ENCODE data around the gene SCP2.

The SCP2 gene

DNA sequence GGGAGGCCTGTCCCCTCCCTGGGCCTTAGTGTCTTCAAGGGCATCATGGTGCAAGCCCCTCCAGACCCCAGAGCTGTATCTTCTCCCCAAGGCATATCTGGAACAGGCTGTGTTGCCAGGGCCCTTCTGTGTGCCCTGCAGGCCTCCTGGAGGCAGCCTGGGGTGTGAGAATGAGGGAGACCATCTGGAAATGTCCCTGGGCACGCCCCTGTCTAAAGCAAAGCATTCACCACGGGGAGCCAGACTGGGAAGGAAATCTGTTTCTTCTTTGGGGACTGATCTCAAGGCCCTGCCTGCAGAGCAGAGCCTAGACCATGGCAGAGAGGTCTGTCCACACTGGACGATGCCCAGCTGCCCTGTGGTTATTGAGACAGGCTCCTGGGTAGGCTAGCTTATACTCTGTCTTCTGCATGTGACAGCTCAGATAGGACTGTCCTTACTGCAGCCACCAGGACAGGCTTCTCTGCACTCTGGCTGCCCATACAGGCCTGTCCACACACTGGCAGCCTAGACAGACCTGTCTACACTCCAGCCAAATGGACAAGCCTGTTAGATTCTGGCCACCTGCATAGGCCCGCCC, 159.5 kb downstream of the SCP2 start:
- H3K27ac ChIP-seq (ENCODE audit: extremely low read depth, low read depth, low read length): no peak overlapping the region
- POLR2A ChIA-PET: interaction anchor here (1.0 kb wide), 1 partner anchor 40 kb away, joined by 4 read pairs; no protein-coding TSS in a partner anchor

DNA sequence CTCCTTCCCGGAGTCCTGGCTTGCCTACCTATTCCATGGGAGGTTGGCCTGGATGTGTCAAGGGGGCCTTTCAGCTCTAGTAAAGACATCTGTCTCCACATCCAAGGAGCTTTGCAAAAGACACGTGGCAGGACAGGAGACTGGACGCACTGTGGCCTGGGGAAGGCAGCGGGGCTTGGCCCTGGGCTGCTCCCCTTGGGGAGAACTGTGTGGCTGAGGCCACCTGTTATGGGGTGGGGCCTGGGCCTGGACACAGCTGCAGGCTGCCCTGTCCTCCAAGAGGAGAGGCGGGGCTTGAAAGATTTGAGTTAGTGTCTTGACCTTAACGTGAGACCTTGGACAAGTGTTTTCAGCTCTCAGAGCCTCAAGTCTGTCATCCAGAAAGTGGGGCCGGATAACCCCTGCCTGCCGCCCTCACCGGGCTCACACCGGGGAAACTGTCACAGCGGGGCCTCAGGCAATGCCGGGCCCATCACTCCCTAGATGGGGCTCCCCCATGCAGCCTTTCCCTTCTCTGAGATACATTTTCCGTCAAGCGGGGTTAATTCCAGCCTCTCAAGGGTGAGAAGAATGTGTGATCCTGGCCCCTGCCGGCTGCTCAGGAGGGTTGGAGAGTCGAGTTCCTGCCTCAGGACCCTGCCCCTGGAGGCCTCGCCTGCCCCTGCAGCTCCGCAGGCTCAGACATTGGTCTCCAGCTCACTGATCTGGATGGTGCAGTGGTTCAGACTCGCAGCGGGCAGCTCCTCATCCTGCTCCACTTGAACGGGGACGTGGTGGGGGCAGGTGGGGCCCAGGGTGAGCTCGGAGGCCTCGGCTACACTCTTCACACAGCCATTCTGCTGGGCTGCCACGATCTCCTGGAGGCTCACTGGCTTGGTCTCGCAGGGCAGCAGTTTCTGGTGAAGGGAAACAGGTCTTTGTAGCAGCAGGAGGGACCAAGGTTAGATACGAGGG, 160.5 kb downstream of the SCP2 start:
- H3K9me3 ChIP-seq (ENCODE audit: control insufficient read depth, insufficient read depth, low read depth, low read length): no peaks in the 10 kb centered on the region
- ChIA-PET CTCF (no interaction called here), POLR2A (interaction anchor here (1.0 kb wide), 1 partner anchor 41 kb away, joined by 4 read pairs; no protein-coding TSS in a partner anchor)
- H3K36me3 ChIP-seq (ENCODE audit: control insufficient read depth in 2 of 2, insufficient read depth in 1 of 2, low read length in 2 of 2): no peaks in the 10 kb centered on the region
- TF ChIP-seq ZNF16 (tag by site-specific recombination; IDR thresholded peaks at IDR 0.05; ENCODE audit: low read depth) (no peak), ZSCAN30 (tag by site-specific recombination; IDR thresholded peaks at IDR 0.05) (no peak), ZNF121 (tag by site-specific recombination; IDR thresholded peaks at IDR 0.05) (no peak), HOXC10 (CRISPR knock-in tag; IDR thresholded peaks at IDR 0.05) (no peak), ZNF433 (tag by site-specific recombination; IDR thresholded peaks at IDR 0.05; ENCODE audit: low read depth) (no peak), GLIS2 (tag by site-specific recombination; IDR thresholded peaks at IDR 0.05) (no peak), ZNF426 (tag by site-specific recombination; IDR thresholded peaks at IDR 0.05) (no peak), ZNF785 (tag by site-specific recombination; IDR thresholded peaks at IDR 0.05) (no peak), ZNF843 (tag by site-specific recombination; IDR thresholded peaks at IDR 0.05) (no peak), SCRT2 (tag by site-specific recombination; IDR thresholded peaks at IDR 0.05) (no peak), KLF1 (tag by site-specific recombination; IDR thresholded peaks at IDR 0.05) (no peak), ZNF660 (tag by site-specific recombination; IDR thresholded peaks at IDR 0.05) (no peak), ZNF146 (tag by site-specific recombination; IDR thresholded peaks at IDR 0.05) (no peak), ZNF24 (tag by site-specific recombination; IDR thresholded peaks at IDR 0.05) (no peak), ZNF37A (tag by site-specific recombination; IDR thresholded peaks at IDR 0.05) (no peak)
- TF ChIP-seq, protein P1, sequence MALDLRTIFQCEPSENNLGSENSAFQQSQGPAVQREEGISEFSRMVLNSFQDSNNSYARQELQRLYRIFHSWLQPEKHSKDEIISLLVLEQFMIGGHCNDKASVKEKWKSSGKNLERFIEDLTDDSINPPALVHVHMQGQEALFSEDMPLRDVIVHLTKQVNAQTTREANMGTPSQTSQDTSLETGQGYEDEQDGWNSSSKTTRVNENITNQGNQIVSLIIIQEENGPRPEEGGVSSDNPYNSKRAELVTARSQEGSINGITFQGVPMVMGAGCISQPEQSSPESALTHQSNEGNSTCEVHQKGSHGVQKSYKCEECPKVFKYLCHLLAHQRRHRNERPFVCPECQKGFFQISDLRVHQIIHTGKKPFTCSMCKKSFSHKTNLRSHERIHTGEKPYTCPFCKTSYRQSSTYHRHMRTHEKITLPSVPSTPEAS (tag by site-specific recombination; IDR thresholded peaks at IDR 0.05): no peak
- TF ChIP-seq, protein P2, sequence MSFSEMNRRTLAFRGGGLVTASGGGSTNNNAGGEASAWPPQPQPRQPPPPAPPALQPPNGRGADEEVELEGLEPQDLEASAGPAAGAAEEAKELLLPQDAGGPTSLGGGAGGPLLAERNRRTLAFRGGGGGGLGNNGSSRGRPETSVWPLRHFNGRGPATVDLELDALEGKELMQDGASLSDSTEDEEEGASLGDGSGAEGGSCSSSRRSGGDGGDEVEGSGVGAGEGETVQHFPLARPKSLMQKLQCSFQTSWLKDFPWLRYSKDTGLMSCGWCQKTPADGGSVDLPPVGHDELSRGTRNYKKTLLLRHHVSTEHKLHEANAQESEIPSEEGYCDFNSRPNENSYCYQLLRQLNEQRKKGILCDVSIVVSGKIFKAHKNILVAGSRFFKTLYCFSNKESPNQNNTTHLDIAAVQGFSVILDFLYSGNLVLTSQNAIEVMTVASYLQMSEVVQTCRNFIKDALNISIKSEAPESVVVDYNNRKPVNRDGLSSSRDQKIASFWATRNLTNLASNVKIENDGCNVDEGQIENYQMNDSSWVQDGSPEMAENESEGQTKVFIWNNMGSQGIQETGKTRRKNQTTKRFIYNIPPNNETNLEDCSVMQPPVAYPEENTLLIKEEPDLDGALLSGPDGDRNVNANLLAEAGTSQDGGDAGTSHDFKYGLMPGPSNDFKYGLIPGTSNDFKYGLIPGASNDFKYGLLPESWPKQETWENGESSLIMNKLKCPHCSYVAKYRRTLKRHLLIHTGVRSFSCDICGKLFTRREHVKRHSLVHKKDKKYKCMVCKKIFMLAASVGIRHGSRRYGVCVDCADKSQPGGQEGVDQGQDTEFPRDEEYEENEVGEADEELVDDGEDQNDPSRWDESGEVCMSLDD (tag by site-specific recombination; IDR thresholded peaks at IDR 0.05): no peak
- TF ChIP-seq, protein P3, sequence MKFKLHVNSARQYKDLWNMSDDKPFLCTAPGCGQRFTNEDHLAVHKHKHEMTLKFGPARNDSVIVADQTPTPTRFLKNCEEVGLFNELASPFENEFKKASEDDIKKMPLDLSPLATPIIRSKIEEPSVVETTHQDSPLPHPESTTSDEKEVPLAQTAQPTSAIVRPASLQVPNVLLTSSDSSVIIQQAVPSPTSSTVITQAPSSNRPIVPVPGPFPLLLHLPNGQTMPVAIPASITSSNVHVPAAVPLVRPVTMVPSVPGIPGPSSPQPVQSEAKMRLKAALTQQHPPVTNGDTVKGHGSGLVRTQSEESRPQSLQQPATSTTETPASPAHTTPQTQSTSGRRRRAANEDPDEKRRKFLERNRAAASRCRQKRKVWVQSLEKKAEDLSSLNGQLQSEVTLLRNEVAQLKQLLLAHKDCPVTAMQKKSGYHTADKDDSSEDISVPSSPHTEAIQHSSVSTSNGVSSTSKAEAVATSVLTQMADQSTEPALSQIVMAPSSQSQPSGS (tag by site-specific recombination; IDR thresholded peaks at IDR 0.05; ENCODE audit: low read depth): no peak
- TF ChIP-seq, protein P4, sequence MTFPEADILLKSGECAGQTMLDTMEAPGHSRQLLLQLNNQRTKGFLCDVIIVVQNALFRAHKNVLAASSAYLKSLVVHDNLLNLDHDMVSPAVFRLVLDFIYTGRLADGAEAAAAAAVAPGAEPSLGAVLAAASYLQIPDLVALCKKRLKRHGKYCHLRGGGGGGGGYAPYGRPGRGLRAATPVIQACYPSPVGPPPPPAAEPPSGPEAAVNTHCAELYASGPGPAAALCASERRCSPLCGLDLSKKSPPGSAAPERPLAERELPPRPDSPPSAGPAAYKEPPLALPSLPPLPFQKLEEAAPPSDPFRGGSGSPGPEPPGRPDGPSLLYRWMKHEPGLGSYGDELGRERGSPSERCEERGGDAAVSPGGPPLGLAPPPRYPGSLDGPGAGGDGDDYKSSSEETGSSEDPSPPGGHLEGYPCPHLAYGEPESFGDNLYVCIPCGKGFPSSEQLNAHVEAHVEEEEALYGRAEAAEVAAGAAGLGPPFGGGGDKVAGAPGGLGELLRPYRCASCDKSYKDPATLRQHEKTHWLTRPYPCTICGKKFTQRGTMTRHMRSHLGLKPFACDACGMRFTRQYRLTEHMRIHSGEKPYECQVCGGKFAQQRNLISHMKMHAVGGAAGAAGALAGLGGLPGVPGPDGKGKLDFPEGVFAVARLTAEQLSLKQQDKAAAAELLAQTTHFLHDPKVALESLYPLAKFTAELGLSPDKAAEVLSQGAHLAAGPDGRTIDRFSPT (tag by site-specific recombination; IDR thresholded peaks at IDR 0.05): no peak
- TF ChIP-seq, protein P5, sequence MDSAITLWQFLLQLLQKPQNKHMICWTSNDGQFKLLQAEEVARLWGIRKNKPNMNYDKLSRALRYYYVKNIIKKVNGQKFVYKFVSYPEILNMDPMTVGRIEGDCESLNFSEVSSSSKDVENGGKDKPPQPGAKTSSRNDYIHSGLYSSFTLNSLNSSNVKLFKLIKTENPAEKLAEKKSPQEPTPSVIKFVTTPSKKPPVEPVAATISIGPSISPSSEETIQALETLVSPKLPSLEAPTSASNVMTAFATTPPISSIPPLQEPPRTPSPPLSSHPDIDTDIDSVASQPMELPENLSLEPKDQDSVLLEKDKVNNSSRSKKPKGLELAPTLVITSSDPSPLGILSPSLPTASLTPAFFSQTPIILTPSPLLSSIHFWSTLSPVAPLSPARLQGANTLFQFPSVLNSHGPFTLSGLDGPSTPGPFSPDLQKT (IDR thresholded peaks at IDR 0.05; ENCODE audit: borderline replicate concordance, low read depth, low read length): no peak
- no peaks in the 10 kb centered on the region for H3K4me1 ChIP-seq (ENCODE audit: control insufficient read depth, insufficient read depth, low read length)
- no peak overlapping the region for H3K27ac ChIP-seq (ENCODE audit: extremely low read depth, low read depth, low read length)
- H3K4me3 ChIP-seq (ENCODE audit: low read depth, low read length): no peak overlapping the region

More for the DNA sequence above, 159.5 kb downstream of the SCP2 start:
- Histone ChIP-seq H3K4me1 (ENCODE audit: control insufficient read depth, insufficient read depth, low read length) (no peaks in the 10 kb centered on the region), H3K9me3 (ENCODE audit: control insufficient read depth, insufficient read depth, low read depth, low read length) (no peaks in the 10 kb centered on the region), H3K36me3 (ENCODE audit: control insufficient read depth in 2 of 2, insufficient read depth in 1 of 2, low read length in 2 of 2) (no peaks in the 10 kb centered on the region), H3K4me3 (ENCODE audit: low read depth, low read length) (no peak overlapping the region)
- CTCF ChIA-PET: interaction anchor here (0.6 to 0.7 kb wide), 2 partner anchors 43 to 181 kb away, joined by 3 read pairs; no protein-coding TSS in a partner anchor
- TF ChIP-seq GLIS1 (tag by site-specific recombination; IDR thresholded peaks at IDR 0.05) (no peak), ZNF747 (tag by site-specific recombination; IDR thresholded peaks at IDR 0.05) (no peak), ZFP69B (tag by site-specific recombination; IDR thresholded peaks at IDR 0.05) (no peak), ZNF391 (tag by site-specific recombination; IDR thresholded peaks at IDR 0.05; ENCODE audit: borderline replicate concordance, low read depth) (no peak)
- TF ChIP-seq, protein P6, sequence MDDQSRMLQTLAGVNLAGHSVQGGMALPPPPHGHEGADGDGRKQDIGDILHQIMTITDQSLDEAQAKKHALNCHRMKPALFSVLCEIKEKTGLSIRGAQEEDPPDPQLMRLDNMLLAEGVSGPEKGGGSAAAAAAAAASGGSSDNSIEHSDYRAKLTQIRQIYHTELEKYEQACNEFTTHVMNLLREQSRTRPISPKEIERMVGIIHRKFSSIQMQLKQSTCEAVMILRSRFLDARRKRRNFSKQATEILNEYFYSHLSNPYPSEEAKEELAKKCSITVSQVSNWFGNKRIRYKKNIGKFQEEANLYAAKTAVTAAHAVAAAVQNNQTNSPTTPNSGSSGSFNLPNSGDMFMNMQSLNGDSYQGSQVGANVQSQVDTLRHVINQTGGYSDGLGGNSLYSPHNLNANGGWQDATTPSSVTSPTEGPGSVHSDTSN (CRISPR knock-in tag; IDR thresholded peaks at IDR 0.05): no peak
